ENCODE data around the gene POLQ.

- TF ChIP-seq POLR2AphosphoS5 (IDR thresholded peaks at IDR 0.05; ENCODE audit: low read depth, low read length) (no peak), POLR2A (IDR thresholded peaks at IDR 0.05; ENCODE audit: low read depth, low read length) (no peak), TAF1 (IDR thresholded peaks at IDR 0.05; ENCODE audit: borderline replicate concordance, low read depth, low read length) (no peak)
Measured at GRCh38 chr3:121488628-121489027, 57.2 kb downstream of the POLQ start.
